ENCODE data around the gene KREMEN1.

KREMEN1 gene

GRCh38 chr22:29166180-29166579 lies 93.3 kb downstream of the KREMEN1 start:
- Histone ChIP-seq H3K4me1 (no peaks in the 10 kb centered on the region), H3K9me3 (no peaks in the 10 kb centered on the region), H3K36me3 (no peaks in the 10 kb centered on the region), H3K27me3 (no peaks in the 10 kb centered on the region), H3K4me3 (ENCODE audit: low read depth, low read length) (no peak overlapping the region)
- no peak for DNase-seq
- TF ChIP-seq, protein P1, sequence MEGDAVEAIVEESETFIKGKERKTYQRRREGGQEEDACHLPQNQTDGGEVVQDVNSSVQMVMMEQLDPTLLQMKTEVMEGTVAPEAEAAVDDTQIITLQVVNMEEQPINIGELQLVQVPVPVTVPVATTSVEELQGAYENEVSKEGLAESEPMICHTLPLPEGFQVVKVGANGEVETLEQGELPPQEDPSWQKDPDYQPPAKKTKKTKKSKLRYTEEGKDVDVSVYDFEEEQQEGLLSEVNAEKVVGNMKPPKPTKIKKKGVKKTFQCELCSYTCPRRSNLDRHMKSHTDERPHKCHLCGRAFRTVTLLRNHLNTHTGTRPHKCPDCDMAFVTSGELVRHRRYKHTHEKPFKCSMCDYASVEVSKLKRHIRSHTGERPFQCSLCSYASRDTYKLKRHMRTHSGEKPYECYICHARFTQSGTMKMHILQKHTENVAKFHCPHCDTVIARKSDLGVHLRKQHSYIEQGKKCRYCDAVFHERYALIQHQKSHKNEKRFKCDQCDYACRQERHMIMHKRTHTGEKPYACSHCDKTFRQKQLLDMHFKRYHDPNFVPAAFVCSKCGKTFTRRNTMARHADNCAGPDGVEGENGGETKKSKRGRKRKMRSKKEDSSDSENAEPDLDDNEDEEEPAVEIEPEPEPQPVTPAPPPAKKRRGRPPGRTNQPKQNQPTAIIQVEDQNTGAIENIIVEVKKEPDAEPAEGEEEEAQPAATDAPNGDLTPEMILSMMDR (IDR thresholded peaks at IDR 0.05; ENCODE audit: low read depth, low read length) = no peak

- no peaks in the 10 kb centered on the region for H3K27me3 ChIP-seq
- no peaks in the 10 kb centered on the region for H3K9me3 ChIP-seq
- no peaks in the 10 kb centered on the region for H3K4me1 ChIP-seq
- no peak for DNase-seq
- TF ChIP-seq, protein P1 (IDR thresholded peaks at IDR 0.05; ENCODE audit: low read depth, low read length) = no peak
- H3K4me3 ChIP-seq (ENCODE audit: low read depth, low read length) = no peak overlapping the region
- H3K36me3 ChIP-seq = no peaks in the 10 kb centered on the region
Measured at GRCh38 chr22:29167032-29167911, 94.4 kb downstream of the KREMEN1 start.

GRCh38 chr22:29171721-29172120 lies 98.9 kb downstream of the KREMEN1 start:
- Histone ChIP-seq H3K4me1 (no peaks in the 10 kb centered on the region), H3K9me3 (no peaks in the 10 kb centered on the region), H3K36me3 (no peaks in the 10 kb centered on the region), H3K27me3 (no peaks in the 10 kb centered on the region), H3K4me3 (ENCODE audit: low read depth, low read length) (no peak overlapping the region)
- TF ChIP-seq, protein P1 (IDR thresholded peaks at IDR 0.05; ENCODE audit: low read depth, low read length) = no peak
- no peak for DNase-seq

DNA sequence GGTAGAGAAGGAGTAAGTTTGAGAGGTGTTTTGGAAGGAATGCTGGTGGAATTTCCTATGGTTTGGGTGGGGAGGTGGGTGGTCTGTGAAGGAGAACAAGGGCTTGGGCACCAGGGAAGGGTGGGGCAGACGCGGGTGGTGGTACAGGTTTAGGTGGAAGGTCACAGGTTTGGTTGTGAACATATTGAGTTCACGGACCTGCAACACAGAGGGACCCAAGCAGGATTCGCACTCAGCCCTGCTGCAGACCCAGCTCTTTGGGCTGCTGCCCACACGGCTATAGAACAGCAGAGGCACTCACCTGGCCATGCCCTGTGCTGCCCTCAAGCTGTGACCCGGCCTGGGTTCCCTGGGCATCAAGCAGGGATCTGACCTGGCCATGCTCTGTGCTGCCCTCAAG lies 99.4 kb downstream of the KREMEN1 start:
- H3K36me3 ChIP-seq = no peaks in the 10 kb centered on the region
- no peak overlapping the region for H3K4me3 ChIP-seq (ENCODE audit: low read depth, low read length)
- no peaks in the 10 kb centered on the region for H3K9me3 ChIP-seq
- no peak for DNase-seq
- no peaks in the 10 kb centered on the region for H3K27me3 ChIP-seq
- TF ChIP-seq, protein P1 (IDR thresholded peaks at IDR 0.05; ENCODE audit: low read depth, low read length) = no peak
- no peaks in the 10 kb centered on the region for H3K4me1 ChIP-seq

- no peak for DNase-seq
- no peaks in the 10 kb centered on the region for H3K27me3 ChIP-seq
- H3K4me1 ChIP-seq = no peaks in the 10 kb centered on the region
- H3K36me3 ChIP-seq = no peaks in the 10 kb centered on the region
- no peaks in the 10 kb centered on the region; the same call in 1 of the 2 replicates for H3K9me3 ChIP-seq
- TF ChIP-seq, protein P1 (IDR thresholded peaks at IDR 0.05; ENCODE audit: low read depth, low read length) = no peak
- no peak overlapping the region for H3K4me3 ChIP-seq (ENCODE audit: low read depth, low read length)
Measured at GRCh38 chr22:29175312-29175835, 102.5 kb downstream of the KREMEN1 start.

Measured in BE2C (cell line).